ENCODE data around the gene B4GALT6. TPM values are rescaled to one million over a fixed set of nuclear protein-coding genes. Genes with fewer than 3 reads are reported as not detected.

The B4GALT6 gene
- total and polyA plus RNA-seq, 2 of the 8 experiments (the other 6 are each of a cell fraction or from before 2014, with no cell fraction given): 6.3 to 41.5 TPM

GRCh38 chr18:31694297-31694696 lies 9.9 kb upstream of the B4GALT6 start:
- no peak overlapping the region for H4K5ac ChIP-seq (ENCODE audit: insufficient read length, low read depth, low read length)
- DNase-seq (ENCODE audit: low read depth in 1 of 2, low spot score in 2 of 2) (no peak), FAIRE-seq (no peak)
- no peak overlapping the region for H3K4me2 ChIP-seq (ENCODE audit: insufficient read depth in 1 of 2, low read depth in 2 of 2, low read length in 2 of 2)
- WGBS, 2 experiments (ENCODE audit: extremely low coverage in 1 of 2, insufficient coverage in 1 of 2, insufficient read length in 1 of 2, insufficient replicate concordance in 2 of 2, low coverage in 1 of 2, low lambda C conversion rate in 2 of 2, missing lambda C conversion rate in 1 of 2): 88% methylated on average over 2 of the region's 2 CpGs; no CpG with 5 or more reads in 1 of the 2 experiments
- no peak overlapping the region for H4K91ac ChIP-seq (replicated peaks; ENCODE audit: insufficient read length, low read length)
- no peak overlapping the region for H2BK5ac ChIP-seq (ENCODE audit: low read depth, low read length)
- H3K79me1 ChIP-seq (ENCODE audit: low read depth, low read length): no peaks in the 10 kb centered on the region
- no peaks in the 10 kb centered on the region for H3K79me2 ChIP-seq (ENCODE audit: control insufficient read depth in 1 of 2, insufficient read depth in 2 of 2, low read length in 2 of 2)
- no peaks in the 10 kb centered on the region for H4K20me1 ChIP-seq (replicated peaks in 1 of 2; ENCODE audit: control insufficient read depth in 1 of 2, insufficient read depth in 2 of 2, low read length in 2 of 2)
- H3K4me1 ChIP-seq (replicated peaks in 1 of 4; ENCODE audit: control insufficient read depth in 3 of 4, insufficient read depth in 4 of 4, low read length in 3 of 4): no peaks in the 10 kb centered on the region
- no peak overlapping the region for H2BK12ac ChIP-seq (ENCODE audit: low read depth, low read length)
- no peak overlapping the region for H3K4me3 ChIP-seq (ENCODE audit: extremely low read depth in 1 of 4, insufficient read depth in 2 of 4, low read depth in 3 of 4, low read length in 4 of 4)
- H3K27me3 ChIP-seq (replicated peaks in 1 of 4; ENCODE audit: control insufficient read depth in 3 of 4, extremely low read depth in 1 of 4, insufficient read depth in 3 of 4, low read length in 3 of 4): peaks cover 0 to 2% (median 0%) of the 10 kb centered on the region in 4 experiments; a peak in 1 of 7 replicates
- no peak overlapping the region for H3K23ac ChIP-seq (ENCODE audit: insufficient read length)
- no peaks in the 10 kb centered on the region for H3K23me2 ChIP-seq (ENCODE audit: low read depth, low read length)
- no peak overlapping the region for H3K14ac ChIP-seq (ENCODE audit: insufficient read length)
- H3K9me3 ChIP-seq (ENCODE audit: insufficient read depth in 2 of 2, low read depth in 1 of 2, low read length in 1 of 2): no peaks in the 10 kb centered on the region
- no peaks in the 10 kb centered on the region for H3K36me3 ChIP-seq (ENCODE audit: control insufficient read depth in 2 of 4, insufficient read depth in 4 of 4, low read length in 3 of 4)
- ChIA-PET CTCF (ENCODE audit: partially characterized antibody) (interaction anchor here (1.0 to 2.3 kb wide), 4 partner anchors 9 to 84 kb away, joined by 3 to 11 read pairs (median 4); no protein-coding TSS in a partner anchor), POLR2A (ENCODE audit: partially characterized antibody) (no interaction called here)
- H3K4ac ChIP-seq (replicated peaks; ENCODE audit: insufficient read length, low read depth, low read length): no peak overlapping the region
- no peak overlapping the region for H3K9ac ChIP-seq (replicated peaks in 1 of 4; ENCODE audit: extremely low read depth in 1 of 4, low read depth in 3 of 4, low read length in 3 of 4)
- no peak overlapping the region for H4K8ac ChIP-seq (ENCODE audit: extremely low read depth, insufficient read depth, low read length)
- H2BK15ac ChIP-seq (ENCODE audit: low read length): no peak overlapping the region
- no peak overlapping the region for H2BK120ac ChIP-seq (replicated peaks; ENCODE audit: low read depth, low read length)
- H3K18ac ChIP-seq (ENCODE audit: extremely low read depth, low read length): no peak overlapping the region
- no peak overlapping the region for H3K27ac ChIP-seq (ENCODE audit: low read depth, low read length)
- no peak overlapping the region for H2AFZ ChIP-seq (ENCODE audit: low read length)
- H2BK20ac ChIP-seq (ENCODE audit: low read length): no peak overlapping the region
- no peak overlapping the region for H2AK5ac ChIP-seq (ENCODE audit: low read depth, low read length)
- TF ChIP-seq RBBP5 (IDR thresholded peaks at IDR 0.05; ENCODE audit: borderline replicate concordance, low read depth, low read length) (no peak), NRF1 (IDR thresholded peaks at IDR 0.05; ENCODE audit: low read depth, low read length) (no peak), RNF2 (IDR thresholded peaks at IDR 0.05; ENCODE audit: borderline replicate concordance, low read depth, low read length, missing control alignments, poor library complexity, severe bottlenecking) (no peak), SIX5 (IDR thresholded peaks at IDR 0.05; ENCODE audit: low read depth, low read length) (no peak), BRCA1 (IDR thresholded peaks at IDR 0.05; ENCODE audit: low read depth, low read length) (no peak), NANOG (IDR thresholded peaks at IDR 0.05; ENCODE audit: insufficient read depth, low read depth, low read length, poor library complexity, severe bottlenecking) (no peak), RAD21 (IDR thresholded peaks at IDR 0.05 in 1 of 2, conservative IDR thresholded peaks at IDR 0.05 in 1 of 2; ENCODE audit: low read depth in 2 of 2, low read length in 2 of 2) (no peak), TCF12 (IDR thresholded peaks at IDR 0.05; ENCODE audit: low read depth, low read length) (no peak)
- no peak overlapping the region for H3K56ac ChIP-seq (replicated peaks; ENCODE audit: insufficient read length, low read depth, low read length)

All from H1 (cell line).